ENCODE data around the gene TSHZ2. TPM values are rescaled to one million over a fixed set of nuclear protein-coding genes. Genes with fewer than 3 reads are reported as not detected.

The TSHZ2 gene
- total RNA-seq, 1 experiment from 2014 or later = 0.07 TPM

DNA sequence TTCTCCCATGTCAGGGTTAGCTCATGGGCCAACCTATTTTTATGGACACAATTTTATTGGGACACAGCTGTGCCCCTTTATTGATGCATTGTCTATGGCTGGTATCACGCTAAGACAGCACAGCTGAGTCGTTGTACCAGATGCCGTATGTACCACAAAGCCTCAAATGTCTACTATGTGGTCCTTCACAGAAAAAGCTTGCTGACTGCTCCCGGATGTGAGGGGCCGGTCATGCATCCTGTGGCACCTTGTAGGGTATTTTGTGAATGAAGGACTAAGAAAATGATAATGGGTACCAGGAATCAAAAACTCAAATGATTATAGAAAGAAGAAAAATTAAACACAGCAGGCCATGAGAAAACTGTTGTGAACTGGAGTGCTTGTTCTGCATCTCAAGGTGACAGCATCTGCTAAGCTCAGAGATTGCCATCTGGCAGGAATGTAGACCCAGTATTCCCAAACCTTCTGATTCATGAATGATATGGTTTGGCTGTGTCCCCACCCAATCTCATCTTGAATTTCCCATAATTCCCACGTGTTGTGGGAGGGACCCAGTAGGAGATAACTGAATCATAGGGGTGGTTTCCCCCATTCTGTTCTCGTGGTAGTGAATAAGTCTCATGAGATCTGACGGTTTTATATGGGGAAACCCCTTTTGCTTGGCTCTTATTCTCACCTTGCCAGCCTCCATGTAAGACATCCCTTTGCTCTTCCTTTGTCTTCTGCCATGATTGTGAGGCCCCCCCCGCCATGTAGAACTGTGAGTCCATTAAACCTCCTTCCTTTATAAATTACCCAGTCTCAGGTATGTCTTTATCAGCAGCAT lies 248.5 kb downstream of the TSHZ2 start:
- Histone ChIP-seq H3K27me3 (ENCODE audit: insufficient read depth, low read length) (no peaks in the 10 kb centered on the region; the same call in 1 of the 2 replicates), H3K9me3 (ENCODE audit: control insufficient read depth in 1 of 2, insufficient read depth in 1 of 2, low read depth in 1 of 2, low read length in 2 of 2) (no peaks in the 10 kb centered on the region), H3K27ac (ENCODE audit: low read depth, low read length) (no peak overlapping the region), H3K9ac (ENCODE audit: low read length) (no peak overlapping the region), H3K9me2 (ENCODE audit: insufficient read depth) (no peaks in the 10 kb centered on the region), H4K20me1 (ENCODE audit: insufficient read depth) (no peaks in the 10 kb centered on the region), H3K4me1 (ENCODE audit: control insufficient read depth in 1 of 2, insufficient read depth in 2 of 2, low read length in 2 of 2) (peaks cover 0 to 14% of the 10 kb centered on the region in 2 experiments; a peak in 2 of 4 replicates), H3K4me2 (ENCODE audit: low read length) (no peak overlapping the region), H2AFZ (ENCODE audit: low read depth, low read length, poor library complexity, severe bottlenecking) (no peak overlapping the region), H3K36me3 (ENCODE audit: control insufficient read depth in 1 of 2, insufficient read depth in 2 of 2, low read length in 2 of 2) (no peaks in the 10 kb centered on the region), H3K79me2 (ENCODE audit: insufficient read depth, low read length) (no peaks in the 10 kb centered on the region), H3K4me3 (replicated peaks in 1 of 2; ENCODE audit: low read depth in 1 of 2, low read length in 2 of 2) (no peak overlapping the region)
- RAD21 ChIA-PET (ENCODE audit: low non-redundant PET in 1 of 2, low total read pairs in 2 of 2, uncharacterized antibody in 2 of 2, unreplicated experiment in 2 of 2) = interaction anchor here in 1 of 2 experiments (0.6 kb wide), 1 partner anchor 32 kb away, joined by 3 read pairs; no protein-coding TSS in a partner anchor
- BruUV-seq (replicated peaks) = no TSS peak
- intact Hi-C loops (cut with micrococcal nuclease) = loop anchor here (10.0 kb wide), 1 partner anchor 724 kb away; no protein-coding TSS in a partner anchor
- no peak for DNase-seq (ENCODE audit: low read depth, low spot score)
- POLR2A ChIA-PET = no interaction called here
- CTCF ChIA-PET = interaction anchor here (1.2 to 3.2 kb wide), 4 partner anchors 11 to 327 kb away, joined by 3 to 8 read pairs (median 4); no protein-coding TSS in a partner anchor
- no peak for TF ChIP-seq ZFX (IDR thresholded peaks at IDR 0.05)
- TF ChIP-seq SIN3A (IDR thresholded peaks at IDR 0.05; ENCODE audit: low read depth) = no peak
- no peak for TF ChIP-seq RAD21 (IDR thresholded peaks at IDR 0.05; ENCODE audit: low read depth)
- no peak for TF ChIP-seq POLR2AphosphoS5 (IDR thresholded peaks at IDR 0.05; ENCODE audit: low read depth, low read length)
- TF ChIP-seq CBX3 (IDR thresholded peaks at IDR 0.05; ENCODE audit: low read depth) = no peak
- TF ChIP-seq EZH2phosphoT487 (IDR thresholded peaks at IDR 0.05; ENCODE audit: borderline replicate concordance) = no peak
- TF ChIP-seq ZNF274 (IDR thresholded peaks at IDR 0.05; ENCODE audit: low read depth, low read length) = no peak
- no peak for TF ChIP-seq POLR2A (IDR thresholded peaks at IDR 0.05; ENCODE audit: borderline replicate concordance, extremely low read depth, insufficient read depth, insufficient read length)
- no peak for TF ChIP-seq JUND (IDR thresholded peaks at IDR 0.05)
- no peak for TF ChIP-seq CEBPB (IDR thresholded peaks at IDR 0.05; ENCODE audit: low read depth)
- TF ChIP-seq, protein P1, sequence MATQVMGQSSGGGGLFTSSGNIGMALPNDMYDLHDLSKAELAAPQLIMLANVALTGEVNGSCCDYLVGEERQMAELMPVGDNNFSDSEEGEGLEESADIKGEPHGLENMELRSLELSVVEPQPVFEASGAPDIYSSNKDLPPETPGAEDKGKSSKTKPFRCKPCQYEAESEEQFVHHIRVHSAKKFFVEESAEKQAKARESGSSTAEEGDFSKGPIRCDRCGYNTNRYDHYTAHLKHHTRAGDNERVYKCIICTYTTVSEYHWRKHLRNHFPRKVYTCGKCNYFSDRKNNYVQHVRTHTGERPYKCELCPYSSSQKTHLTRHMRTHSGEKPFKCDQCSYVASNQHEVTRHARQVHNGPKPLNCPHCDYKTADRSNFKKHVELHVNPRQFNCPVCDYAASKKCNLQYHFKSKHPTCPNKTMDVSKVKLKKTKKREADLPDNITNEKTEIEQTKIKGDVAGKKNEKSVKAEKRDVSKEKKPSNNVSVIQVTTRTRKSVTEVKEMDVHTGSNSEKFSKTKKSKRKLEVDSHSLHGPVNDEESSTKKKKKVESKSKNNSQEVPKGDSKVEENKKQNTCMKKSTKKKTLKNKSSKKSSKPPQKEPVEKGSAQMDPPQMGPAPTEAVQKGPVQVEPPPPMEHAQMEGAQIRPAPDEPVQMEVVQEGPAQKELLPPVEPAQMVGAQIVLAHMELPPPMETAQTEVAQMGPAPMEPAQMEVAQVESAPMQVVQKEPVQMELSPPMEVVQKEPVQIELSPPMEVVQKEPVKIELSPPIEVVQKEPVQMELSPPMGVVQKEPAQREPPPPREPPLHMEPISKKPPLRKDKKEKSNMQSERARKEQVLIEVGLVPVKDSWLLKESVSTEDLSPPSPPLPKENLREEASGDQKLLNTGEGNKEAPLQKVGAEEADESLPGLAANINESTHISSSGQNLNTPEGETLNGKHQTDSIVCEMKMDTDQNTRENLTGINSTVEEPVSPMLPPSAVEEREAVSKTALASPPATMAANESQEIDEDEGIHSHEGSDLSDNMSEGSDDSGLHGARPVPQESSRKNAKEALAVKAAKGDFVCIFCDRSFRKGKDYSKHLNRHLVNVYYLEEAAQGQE (IDR thresholded peaks at IDR 0.05; ENCODE audit: low read depth) = no peak
- no peak for TF ChIP-seq EZH2 (IDR thresholded peaks at IDR 0.05)
- TF ChIP-seq FOSL1 (IDR thresholded peaks at IDR 0.05; ENCODE audit: low read depth) = no peak
- no peak for TF ChIP-seq YY1 (IDR thresholded peaks at IDR 0.05; ENCODE audit: extremely low read depth, insufficient replicate concordance, low read depth, low read length)
- TF ChIP-seq SRF (IDR thresholded peaks at IDR 0.05; ENCODE audit: low read depth) = no peak
- ATAC-seq = no peak

Measured in HCT116 (cell line).